Right atrium auricular region (tissue), 2 donors: ENCODE data around the gene MGMT. TPM values are rescaled to one million over a fixed set of nuclear protein-coding genes. Genes with fewer than 3 reads are reported as not detected.
A peak's percentile ranks its signal among the peaks of the same experiment; 100 is the strongest.

Source experiments
- DNase-seq: peaks from one replicate; pipeline ENCODE4 v3.0.0-alpha.2; 2019; ENCODE audit warnings: low spot score
- H3K27ac ChIP-seq, 2 donors: fragments of 200-600 bp; sonication (generic); 1 replicate in 1 of 2; 2 replicates in 1 of 2; pipeline ENCODE4 v1.5.1; 2016 to 2019
- H3K27me3 ChIP-seq, 2 donors: fragments of 200-600 bp; sonication (generic); one replicate each; pipeline versions ENCODE4 v1.5.1 to v1.6.0; 2017 to 2019
- H3K36me3 ChIP-seq: fragments of 200-600 bp; sonication (generic); one replicate; pipeline ENCODE4 v1.5.1; 2016
- H3K4me1 ChIP-seq, 2 donors: fragments of 200-600 bp; sonication (generic); one replicate each; pipeline versions ENCODE4 v1.5.1 to v1.6.0; 2017 to 2019
- H3K4me3 ChIP-seq, 2 donors: fragments of 200-600 bp; sonication (generic); 1 replicate in 1 of 2; 2 replicates in 1 of 2; pipeline ENCODE4 v1.5.1; 2017 to 2019; ENCODE audit warnings: mild to moderate bottlenecking in 1 of 2, moderate library complexity in 1 of 2
- H3K9me3 ChIP-seq, 2 donors: fragments of 200-600 bp; sonication (generic); one replicate each; pipeline ENCODE4 v1.5.1; 2019
- CTCF ChIP-seq, 2 donors: fragments of 200-600 bp; sonication (generic); IDR thresholded peaks; one replicate each; pipeline ENCODE4 v1.5.1; 2019; ENCODE audit warnings: antibody characterized with exemption in 2 of 2
- total RNA-seq, 2 donors: library from RNA; depleted of rRNA; stranded (reverse); fragments of >200 nt; gene quantifications; one replicate each; pipeline ENCODE4 v1.1.0, GENCODE V29; 2016

Gene MGMT
- total RNA-seq, 2 donors from 2014 or later: 18.2 to 19.2 TPM

- no peaks in the 10 kb centered on the region for H3K9me3 ChIP-seq
- no peaks in the 10 kb centered on the region for H3K4me1 ChIP-seq
- no peaks in the 10 kb centered on the region for H3K36me3 ChIP-seq
- H3K4me3 ChIP-seq: no peak overlapping the region
- no peaks in the 10 kb centered on the region for H3K27me3 ChIP-seq
- TF ChIP-seq CTCF (IDR thresholded peaks at IDR 0.05): no peak
- DNase-seq: no peak
- H3K27ac ChIP-seq: no peak overlapping the region
Observed at GRCh38 chr10:129655007-129655678, 188.1 kb downstream of the MGMT start.

- no peak for DNase-seq
- H3K9me3 ChIP-seq: no peaks in the 10 kb centered on the region
- no peak overlapping the region for H3K27ac ChIP-seq
- TF ChIP-seq CTCF (IDR thresholded peaks at IDR 0.05): no peak
- H3K27me3 ChIP-seq: no peaks in the 10 kb centered on the region
- H3K4me1 ChIP-seq: no peaks in the 10 kb centered on the region
- no peaks in the 10 kb centered on the region for H3K36me3 ChIP-seq
- no peak overlapping the region for H3K4me3 ChIP-seq
Observed at GRCh38 chr10:129655679-129656031, 188.6 kb downstream of the MGMT start.

GRCh38 chr10:129656642-129657041 is 189.6 kb downstream of the MGMT start:
- H3K9me3 ChIP-seq: no peaks in the 10 kb centered on the region
- no peak overlapping the region for H3K4me3 ChIP-seq
- no peak for TF ChIP-seq CTCF (IDR thresholded peaks at IDR 0.05)
- H3K36me3 ChIP-seq: no peaks in the 10 kb centered on the region
- H3K27me3 ChIP-seq: no peaks in the 10 kb centered on the region
- no peak for DNase-seq
- H3K27ac ChIP-seq: no peak overlapping the region
- no peaks in the 10 kb centered on the region for H3K4me1 ChIP-seq

- no peaks in the 10 kb centered on the region for H3K4me1 ChIP-seq
- H3K4me3 ChIP-seq: no peak overlapping the region
- H3K27me3 ChIP-seq: no peaks in the 10 kb centered on the region
- no peaks in the 10 kb centered on the region for H3K36me3 ChIP-seq
- DNase-seq: no peak
- no peaks in the 10 kb centered on the region for H3K9me3 ChIP-seq
- H3K27ac ChIP-seq: no peak overlapping the region
- TF ChIP-seq CTCF (IDR thresholded peaks at IDR 0.05): no peak
Observed at GRCh38 chr10:129657297-129658017, 190.4 kb downstream of the MGMT start.

- no peaks in the 10 kb centered on the region for H3K4me1 ChIP-seq
- H3K27me3 ChIP-seq: no peaks in the 10 kb centered on the region
- no peak overlapping the region for H3K27ac ChIP-seq
- no peaks in the 10 kb centered on the region for H3K9me3 ChIP-seq
- no peak for DNase-seq
- peak in 1 of 2 donors; percentile 27 for TF ChIP-seq CTCF (IDR thresholded peaks at IDR 0.05)
- no peaks in the 10 kb centered on the region for H3K36me3 ChIP-seq
- no peak overlapping the region for H3K4me3 ChIP-seq
Observed at GRCh38 chr10:129658376-129659072, 191.5 kb downstream of the MGMT start.
